GM12892 (cell line): Measurements from ENCODE around the gene PTPRU.
"Not testable (repeated sequence)": the region's sequence is repeated elsewhere in the genome, so short reads cannot be mapped to it uniquely, and the experiment has no call there.

Source experiments
- DNase-seq: peaks from one replicate; pipeline ENCODE4 v3.0.0; 2011; ENCODE audit not compliant: insufficient read length
- FAIRE-seq: peaks from 2 replicates; lab custom pipeline; 2011; peaks lifted over from hg19 to GRCh38; lab: Jason Lieb, UNC
- POLR2A ChIP-seq: IDR thresholded peaks from 2 replicates; pipeline ENCODE4 v1.6.1; 2011; ENCODE audit warnings: low read depth, low read length, control low read depth
- POLR2AphosphoS5 ChIP-seq: IDR thresholded peaks from 2 replicates; pipeline ENCODE4 v1.6.1; 2011; ENCODE audit warnings: low read depth, low read length, control low read depth
- TAF1 ChIP-seq: IDR thresholded peaks from 2 replicates; pipeline ENCODE4 v1.6.1; 2011; ENCODE audit warnings: low read depth, mild to moderate bottlenecking, control low read depth, low read length, borderline replicate concordance

Gene PTPRU

DNA sequence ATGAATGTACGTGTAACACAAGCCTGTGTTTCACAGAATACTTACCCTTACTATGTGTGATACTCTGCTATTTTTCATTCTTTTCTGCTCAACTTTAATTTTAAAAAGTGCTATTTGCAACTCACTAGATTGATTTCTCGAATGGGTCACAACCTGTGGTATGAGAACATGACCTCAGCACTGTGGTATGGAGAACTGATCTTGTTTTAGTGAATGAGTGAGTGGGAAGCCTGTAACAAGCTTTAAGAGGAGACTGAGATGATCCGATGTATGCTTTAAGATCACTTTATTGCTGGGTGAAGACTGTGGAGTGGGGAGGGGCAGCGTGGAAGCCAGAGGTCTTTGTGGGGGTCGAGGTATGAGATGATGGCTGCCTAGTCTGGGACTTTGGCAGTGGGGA lies 27.1 kb upstream of the PTPRU start:
- TF ChIP-seq POLR2AphosphoS5 (no peak), POLR2A (no peak), TAF1 (no peak)
- DNase-seq (no peak), FAIRE-seq (no peak)

GRCh38 chr1:29210278-29211085 lies 25.8 kb upstream of the PTPRU start:
- TF ChIP-seq POLR2AphosphoS5 (no peak), TAF1 (no peak), POLR2A (no peak)
- FAIRE-seq (no peak), DNase-seq (no peak)

- DNase-seq = no peak
- FAIRE-seq = no peak
Observed at GRCh38 chr1:29211086-29212030, 25.0 kb upstream of the PTPRU start.

DNA sequence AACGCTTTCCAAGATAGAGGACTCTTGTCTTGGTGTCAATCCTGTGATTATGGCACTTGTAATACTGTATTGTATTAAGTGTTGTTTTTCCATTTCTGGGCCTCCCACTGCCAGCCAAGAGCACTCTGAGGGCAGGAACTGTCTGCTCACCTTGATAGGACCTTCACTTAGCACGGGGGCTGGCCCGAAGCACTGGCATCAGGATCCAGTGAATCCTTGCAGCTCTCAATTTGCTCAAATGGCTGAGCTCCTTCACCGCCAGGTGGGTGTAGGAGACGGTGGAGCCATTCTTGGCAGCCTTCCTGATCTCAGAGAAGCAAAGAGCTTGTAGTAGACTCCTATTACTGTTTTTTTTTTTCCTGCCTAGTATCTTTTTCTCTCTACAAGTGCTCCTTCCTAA lies 23.3 kb upstream of the PTPRU start:
- no peak for TF ChIP-seq POLR2A
- no peak for TF ChIP-seq POLR2AphosphoS5
- TF ChIP-seq TAF1 = no peak
- FAIRE-seq = no peak

More at GRCh38 chr1:29211086-29212030, 25.0 kb upstream of the PTPRU start:
- no peak for TF ChIP-seq POLR2AphosphoS5
- TF ChIP-seq POLR2A = no peak
- TF ChIP-seq TAF1 = no peak

DNA sequence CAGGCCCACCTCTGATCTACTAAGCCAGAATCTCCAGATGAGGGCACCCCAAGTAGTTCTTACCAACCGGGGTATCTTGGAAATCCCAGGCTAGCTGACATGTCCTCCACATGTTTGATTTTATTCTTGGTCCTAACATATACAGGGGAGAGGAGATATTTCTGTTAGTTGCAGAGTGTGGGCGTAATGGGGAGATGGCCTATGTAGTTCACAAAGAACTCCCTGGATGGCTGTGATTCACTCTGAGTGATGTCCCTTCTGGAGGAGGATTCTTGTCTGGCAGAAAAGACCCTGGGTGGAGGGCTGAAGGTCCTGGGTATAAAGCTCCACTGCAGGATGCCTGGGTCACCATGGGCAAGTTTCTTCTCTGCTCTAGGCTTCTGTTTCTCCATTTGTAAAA lies 18.7 kb upstream of the PTPRU start:
- DNase-seq (no peak), FAIRE-seq (no peak)
- TF ChIP-seq TAF1 = no peak
- no peak for TF ChIP-seq POLR2A
- no peak for TF ChIP-seq POLR2AphosphoS5

More for the DNA sequence above, 23.3 kb upstream of the PTPRU start:
- DNase-seq = no peak

GRCh38 chr1:29218223-29218622 lies 18.1 kb upstream of the PTPRU start:
- TF ChIP-seq TAF1 (no peak), POLR2A (no peak), POLR2AphosphoS5 (no peak)
- no peak for FAIRE-seq

DNA sequence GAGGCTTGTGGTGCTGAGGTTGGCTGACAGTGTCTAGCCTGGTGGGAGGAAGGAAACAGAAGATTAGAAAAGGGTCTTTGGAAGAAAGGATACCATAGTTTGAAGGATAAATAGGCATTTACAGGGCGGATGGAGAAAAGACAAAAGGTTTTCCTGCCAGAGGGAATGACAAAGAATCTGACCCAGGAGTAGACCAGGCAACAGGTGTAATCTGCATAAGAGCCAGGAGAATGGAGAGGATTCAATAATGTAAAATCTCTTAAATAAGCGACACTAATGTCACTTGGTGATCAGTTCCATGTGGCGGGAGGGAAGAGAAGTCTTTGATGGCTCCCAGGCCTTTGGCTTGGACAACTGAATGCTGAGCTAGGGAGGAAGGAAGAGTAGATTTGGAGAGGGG lies 15.0 kb upstream of the PTPRU start:
- DNase-seq (no peak), FAIRE-seq (no peak)
- TF ChIP-seq TAF1 = no peak
- no peak for TF ChIP-seq POLR2A
- TF ChIP-seq POLR2AphosphoS5 = no peak

More at GRCh38 chr1:29218223-29218622, 18.1 kb upstream of the PTPRU start:
- DNase-seq = no peak

- FAIRE-seq, DNase-seq: not testable (repeated sequence)
Observed at GRCh38 chr1:29222260-29222659, 14.1 kb upstream of the PTPRU start.

- DNase-seq (no peak), FAIRE-seq (no peak)
- TF ChIP-seq POLR2A (no peak), TAF1 (no peak), POLR2AphosphoS5 (no peak)
Observed at GRCh38 chr1:29222686-29223085, 13.6 kb upstream of the PTPRU start.

DNA sequence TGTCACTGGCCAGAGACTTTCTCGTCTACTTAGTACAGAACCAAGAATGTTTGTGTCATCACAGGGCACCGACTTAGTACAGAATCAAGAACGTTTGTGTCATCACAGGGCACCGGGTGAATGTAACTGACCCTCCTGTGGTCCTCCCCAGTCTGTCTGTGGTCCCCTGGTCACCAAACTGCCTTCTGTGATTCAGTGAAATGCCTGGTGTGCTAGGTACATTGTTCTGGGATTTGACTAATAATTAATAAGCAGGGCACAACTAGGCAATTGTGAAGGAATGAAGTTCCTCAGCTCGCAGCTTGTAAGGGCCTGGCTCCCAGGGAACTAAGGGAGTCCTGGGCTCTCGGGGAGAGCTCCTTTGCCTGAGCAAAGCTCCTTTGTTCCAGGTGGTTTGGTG lies 12.8 kb upstream of the PTPRU start:
- DNase-seq (no peak), FAIRE-seq (no peak)
- TF ChIP-seq TAF1 = no peak
- no peak for TF ChIP-seq POLR2A
- TF ChIP-seq POLR2AphosphoS5 = no peak

- DNase-seq (no peak), FAIRE-seq (no peak)
- TF ChIP-seq POLR2AphosphoS5 (no peak), POLR2A (no peak), TAF1 (no peak)
Observed at GRCh38 chr1:29224356-29224837, 11.9 kb upstream of the PTPRU start.
